K562 (cell line): ENCODE measurements around the gene IRX5. TPM values are rescaled to one million over a fixed set of nuclear protein-coding genes. Genes with fewer than 3 reads are reported as not detected.

ENCODE experiments used
- ATAC-seq: fragments of 200-7000 bp; cut with Tn5 transposase; 3 replicates; pipeline ENCODE4 v1.9.1; 2020; ENCODE audit warnings: moderate library complexity
- BruUV-seq: library from RNA; stranded (reverse); fragments of 400-500 nt; replicated peaks from 2 replicates; lab custom pipeline; 2021; lab: Mats Ljungman, UMichigan
- CTCF ChIA-PET: fragments of 300-600 bp; formaldehyde crosslinking; extraction: SDS; loops from one replicate; lab custom pipeline; 2021; ENCODE audit warnings: low intra/inter-chr PET ratio; lab: Yijun Ruan, JAX
- POLR2A ChIA-PET: fragments of 300-600, 350-650 bp; sonication (Branson Sonifier 250); formaldehyde crosslinking; extraction: SDS; loops from one replicate; lab custom pipeline; 2021; ENCODE audit warnings: antibody characterized with exemption, inconsistent platforms; lab: Yijun Ruan, JAX
- DNase-seq, 4 experiments: peaks; one replicate each; pipeline versions ENCODE4 v3.0.0 to v3.0.0-alpha.2; 2011 to 2018; ENCODE audit warnings: low spot score in 3 of 4, mixed read lengths in 3 of 4; ENCODE audit errors: extremely low read depth in 1 of 4
- FAIRE-seq: peaks from 2 replicates; lab custom pipeline; 2011; peaks lifted over from hg19 to GRCh38; lab: Jason Lieb, UNC
- H2AFZ ChIP-seq: 2 replicates; pipeline ENCODE4 v1.6.0; 2011; ENCODE audit warnings: low read depth, low read length, control low read depth, inconsistent platforms
- H3K27ac ChIP-seq: fragments of 200-600 bp; 3 replicates; pipeline ENCODE4 v1.8.0; 2011; ENCODE audit warnings: low read depth, mild to moderate bottlenecking, control low read depth, inconsistent platforms, low read length, moderate library complexity, mixed read lengths; ENCODE audit errors: extremely low read depth
- H3K27me3 ChIP-seq, 2 experiments: fragments of 300-600 bp in 1 of 2; 2 replicates in 1 of 2; 3 replicates in 1 of 2; pipeline versions ENCODE4 v1.6.0 to v1.8.0; 2011; ENCODE audit warnings: inconsistent platforms in 2 of 2, low read length in 2 of 2, mild to moderate bottlenecking in 1 of 2, mixed read lengths in 1 of 2, moderate library complexity in 1 of 2; ENCODE audit not compliant: control insufficient read depth in 2 of 2, insufficient read depth in 2 of 2
- H3K36me3 ChIP-seq: fragments of 300-600 bp; 3 replicates; pipeline ENCODE4 v1.8.0; 2011; ENCODE audit warnings: mild to moderate bottlenecking, low read length, inconsistent platforms; ENCODE audit not compliant: control insufficient read depth, insufficient read depth
- H3K4me1 ChIP-seq, 2 experiments: fragments of 200-600 bp in 1 of 2; replicated peaks in 1 of 2; 2 replicates in 1 of 2; 3 replicates in 1 of 2; pipeline versions ENCODE4 v1.5.1 to v1.8.0; 2011; ENCODE audit warnings: inconsistent platforms in 2 of 2, low read length in 2 of 2, mild to moderate bottlenecking in 1 of 2, mixed read lengths in 1 of 2, moderate library complexity in 1 of 2; ENCODE audit not compliant: control insufficient read depth in 2 of 2, insufficient read depth in 2 of 2
- H3K4me2 ChIP-seq: 2 replicates; pipeline ENCODE4 v1.6.1; 2011; ENCODE audit warnings: low read length, control low read depth, inconsistent platforms, mixed read lengths; ENCODE audit not compliant: insufficient read depth
- H3K4me3 ChIP-seq: fragments of 200-600 bp; sonication (generic), shearing (Covaris generic); 2 replicates; pipeline ENCODE4 v1.5.1; 2016; ENCODE audit warnings: control low read depth, inconsistent platforms
- H3K79me2 ChIP-seq: fragments of 200-600 bp; 3 replicates; pipeline ENCODE4 v1.8.0; 2011; ENCODE audit warnings: low read length, inconsistent platforms; ENCODE audit not compliant: control insufficient read depth, insufficient read depth
- H3K9ac ChIP-seq, 2 experiments: 2 replicates each; pipeline versions ENCODE4 v1.6.0 to v1.6.1; 2011; ENCODE audit warnings: low read depth in 2 of 2, low read length in 2 of 2, control low read depth in 1 of 2, inconsistent platforms in 1 of 2, mild to moderate bottlenecking in 1 of 2, mixed read lengths in 1 of 2; ENCODE audit not compliant: insufficient read depth in 1 of 2
- H3K9me1 ChIP-seq: one replicate; pipeline ENCODE4 v1.6.0; 2011; ENCODE audit warnings: inconsistent platforms, mild to moderate bottlenecking, low read length, moderate library complexity; ENCODE audit not compliant: control insufficient read depth, insufficient read depth
- H3K9me3 ChIP-seq: replicated peaks from 2 replicates; pipeline ENCODE4 v1.5.1; 2011; ENCODE audit warnings: low read depth, low read length, inconsistent platforms; ENCODE audit not compliant: control insufficient read depth, insufficient read depth
- H4K20me1 ChIP-seq: replicated peaks from 2 replicates; pipeline ENCODE4 v1.6.1; 2011; ENCODE audit warnings: low read length, inconsistent platforms, mixed read lengths; ENCODE audit not compliant: control insufficient read depth, insufficient read depth
- RBM25 ChIP-seq: fragments of 200-400 bp; formaldehyde crosslinking; IDR thresholded peaks from 2 replicates; pipeline ENCODE4 v1.6.1; 2018; ENCODE audit warnings: low read length, low read depth, moderate library complexity; ENCODE audit not compliant: severe bottlenecking
- SLC30A9 ChIP-seq: fragments of 250-450 bp; sonication (Bioruptor Pico); IDR thresholded peaks from 2 replicates; pipeline ENCODE4 v1.8.0; 2022; ENCODE audit warnings: mild to moderate bottlenecking, moderate library complexity
- ZNF76 ChIP-seq: fragments of 250-450 bp; sonication (Bioruptor Pico); IDR thresholded peaks from 2 replicates; pipeline ENCODE4 v1.4.0; 2020; ENCODE audit warnings: mild to moderate bottlenecking, moderate library complexity, borderline replicate concordance
- WGBS: fragments of 100-300 bp; shearing (Covaris generic); methylation state at CpG from one replicate; pipeline ENCODE4 v1.1.6; 2016; ENCODE audit warnings: low coverage, mixed read lengths; ENCODE audit not compliant: insufficient coverage; ENCODE audit errors: missing lambda C conversion rate; 5-methylcytosine and 5-hydroxymethylcytosine counted together
- in situ Hi-C: fragments of 300-500 bp; cut with MboI; formaldehyde crosslinking; loops from 4 replicates; pipeline ENCODE4 v1.15.0; 2018; ENCODE audit warnings: inconsistent platforms, mixed read lengths
- intact Hi-C: fragments of 100-400 bp; cut with micrococcal nuclease; formaldehyde crosslinking; loops from 2 replicates; pipeline ENCODE4 v1.14.2; 2022
- polyA plus RNA-seq, 8 experiments: library from polyadenylated mRNA; depleted of rRNA in 4 of 8; stranded (reverse) in 5 of 8; unstranded in 3 of 8; fragments of >200 nt; fragmentation: Nextera tagmentation in 2 of 8; fragmentation: Illumina TruSeq in 1 of 8; extraction: Ambion mirVana in 2 of 8; extraction: Trizol in 1 of 8; gene quantifications; 2 replicates each; pipeline versions ENCODE4 v1.2.1 to v1.2.3, GENCODE V29; 2011 to 2014; ENCODE audit warnings: inconsistent platforms in 1 of 8, missing spikeins in 1 of 8
- total RNA-seq, 7 experiments: library from RNA; depleted of rRNA in 6 of 7; stranded (reverse); fragments of >200 nt in 6 of 7; fragmentation: Illumina TruSeq in 2 of 7; extraction: Trizol in 2 of 7; gene quantifications; 2 replicates each; pipeline versions ENCODE4 v1.2.1 to v1.2.3, GENCODE V29; 2011 to 2021; ENCODE audit warnings: low replicate concordance in 1 of 7
- TF ChIP-seq, protein P1 (sequence below): IDR thresholded peaks from 2 replicates; pipeline ENCODE4 v1.6.1; 2016; ENCODE audit warnings: missing genetic modification characterization, missing compliant biosample characterization
- TF ChIP-seq, protein P2 (sequence below): fragments of 450-650 bp; IDR thresholded peaks from one replicate; pipeline ENCODE4 v1.6.1; 2018; ENCODE audit warnings: mild to moderate bottlenecking, moderate library complexity; ENCODE audit not compliant: partially characterized antibody

Gene IRX5
- total and polyA plus RNA-seq, 9 of the 15 experiments (the other 6 are each of a cell fraction or from before 2014, with no cell fraction given): 0.20 to 4.2 (median 0.94) TPM

DNA sequence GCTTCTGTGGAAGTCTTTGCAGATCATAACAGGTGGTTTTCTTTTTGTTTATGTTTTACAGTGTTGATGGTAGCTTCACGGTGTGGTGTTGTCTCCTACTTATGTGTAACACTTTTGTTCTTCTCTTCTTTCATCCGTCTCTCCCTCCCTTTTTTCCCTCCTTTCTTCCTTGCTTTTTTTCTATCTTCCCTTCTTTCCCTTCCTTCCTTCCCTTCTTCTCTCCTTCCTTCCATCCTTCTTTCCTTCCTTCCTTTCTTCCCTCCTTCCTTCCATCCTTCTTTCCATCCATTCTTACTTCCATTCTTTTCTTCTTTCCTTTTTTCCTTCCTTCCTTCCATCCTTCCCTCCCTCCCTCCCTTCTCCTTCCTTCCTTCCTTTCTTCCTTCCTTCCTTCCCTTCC lies 31.4 kb downstream of the IRX5 start:
- no peaks in the 10 kb centered on the region for H3K9me3 ChIP-seq
- H3K4me1 ChIP-seq: no peaks in the 10 kb centered on the region
- no peak overlapping the region for H3K27ac ChIP-seq
- in situ Hi-C loops: no loop called here
- no peaks in the 10 kb centered on the region for H3K9me1 ChIP-seq
- no peak overlapping the region for H2AFZ ChIP-seq
- ChIA-PET CTCF (no interaction called here), POLR2A (no interaction called here)
- DNase-seq: no peak
- no peak overlapping the region for H3K4me3 ChIP-seq
- H3K36me3 ChIP-seq: no peaks in the 10 kb centered on the region
- no peak for TF ChIP-seq SLC30A9 (CRISPR knock-in tag)
- TF ChIP-seq, protein P1, sequence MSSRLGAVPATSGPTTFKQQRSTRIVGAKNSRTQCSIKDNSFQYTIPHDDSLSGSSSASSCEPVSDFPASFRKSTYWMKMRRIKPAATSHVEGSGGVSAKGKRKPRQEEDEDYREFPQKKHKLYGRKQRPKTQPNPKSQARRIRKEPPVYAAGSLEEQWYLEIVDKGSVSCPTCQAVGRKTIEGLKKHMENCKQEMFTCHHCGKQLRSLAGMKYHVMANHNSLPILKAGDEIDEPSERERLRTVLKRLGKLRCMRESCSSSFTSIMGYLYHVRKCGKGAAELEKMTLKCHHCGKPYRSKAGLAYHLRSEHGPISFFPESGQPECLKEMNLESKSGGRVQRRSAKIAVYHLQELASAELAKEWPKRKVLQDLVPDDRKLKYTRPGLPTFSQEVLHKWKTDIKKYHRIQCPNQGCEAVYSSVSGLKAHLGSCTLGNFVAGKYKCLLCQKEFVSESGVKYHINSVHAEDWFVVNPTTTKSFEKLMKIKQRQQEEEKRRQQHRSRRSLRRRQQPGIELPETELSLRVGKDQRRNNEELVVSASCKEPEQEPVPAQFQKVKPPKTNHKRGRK (tag): peak; percentile 73
- TF ChIP-seq ZNF76 (CRISPR knock-in tag): no peak
- TF ChIP-seq, all 486 proteins: peak for 1
- FAIRE-seq: no peak
- H3K9ac ChIP-seq: no peak overlapping the region
- intact Hi-C loops: no loop called here
- H3K79me2 ChIP-seq: no peaks in the 10 kb centered on the region
- H3K27me3 ChIP-seq: peaks cover 0 to 27% of the 10 kb centered on the region in 2 experiments; a peak in 2 of 5 replicates
- H3K4me2 ChIP-seq: no peak overlapping the region
- 0 out of 2 replicates have a peak, but pooled peaks cover 4% of the 10 kb centered on the region for H4K20me1 ChIP-seq
- BruUV-seq: no TSS peak
- no peak for ATAC-seq
- no CpG with 5 or more reads among the region's 2 CpGs for WGBS

DNA sequence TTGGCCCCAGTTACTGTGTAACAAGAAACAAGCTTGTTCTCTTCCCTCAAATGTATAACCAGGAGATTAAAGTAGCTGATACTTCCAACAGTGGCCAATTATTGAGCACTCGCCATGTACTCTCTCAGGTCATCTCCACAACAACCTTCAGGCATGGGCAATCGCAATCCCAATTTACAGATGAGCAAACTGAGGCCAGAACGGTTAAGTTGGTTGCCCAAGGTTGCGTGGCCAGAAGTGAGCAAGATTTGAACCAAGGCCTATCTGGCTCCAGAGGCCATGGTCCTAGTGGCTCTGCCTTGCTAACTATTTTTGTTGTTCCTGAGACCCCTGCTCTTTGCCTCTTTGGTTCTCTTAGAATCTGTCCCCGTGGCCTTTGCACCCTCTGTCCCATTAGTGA lies 33.6 kb downstream of the IRX5 start:
- Histone ChIP-seq H3K4me1 (no peaks in the 10 kb centered on the region), H3K9me1 (no peaks in the 10 kb centered on the region), H4K20me1 (0 out of 2 replicates have a peak, but pooled peaks cover 4% of the 10 kb centered on the region), H3K36me3 (no peaks in the 10 kb centered on the region), H3K27me3 (peaks cover 0 to 24% of the 10 kb centered on the region in 2 experiments; a peak in 2 of 5 replicates), H3K4me2 (no peak overlapping the region), H2AFZ (no peak overlapping the region), H3K27ac (no peak overlapping the region), H3K4me3 (no peak overlapping the region), H3K9ac (no peak overlapping the region), H3K9me3 (no peaks in the 10 kb centered on the region), H3K79me2 (no peaks in the 10 kb centered on the region)
- BruUV-seq: no TSS peak
- no peak for ATAC-seq
- TF ChIP-seq, protein P2, sequence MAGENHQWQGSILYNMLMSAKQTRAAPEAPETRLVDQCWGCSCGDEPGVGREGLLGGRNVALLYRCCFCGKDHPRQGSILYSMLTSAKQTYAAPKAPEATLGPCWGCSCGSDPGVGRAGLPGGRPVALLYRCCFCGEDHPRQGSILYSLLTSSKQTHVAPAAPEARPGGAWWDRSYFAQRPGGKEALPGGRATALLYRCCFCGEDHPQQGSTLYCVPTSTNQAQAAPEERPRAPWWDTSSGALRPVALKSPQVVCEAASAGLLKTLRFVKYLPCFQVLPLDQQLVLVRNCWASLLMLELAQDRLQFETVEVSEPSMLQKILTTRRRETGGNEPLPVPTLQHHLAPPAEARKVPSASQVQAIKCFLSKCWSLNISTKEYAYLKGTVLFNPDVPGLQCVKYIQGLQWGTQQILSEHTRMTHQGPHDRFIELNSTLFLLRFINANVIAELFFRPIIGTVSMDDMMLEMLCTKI: no peak
- TF ChIP-seq RBM25: peak; percentile 85
- no peak for FAIRE-seq
- intact Hi-C loops: no loop called here
- in situ Hi-C loops: no loop called here
- WGBS: 4% methylated on average over 5 of the region's 5 CpGs
- ChIA-PET CTCF (no interaction called here), POLR2A (interaction anchor here (0.6 kb wide), 1 partner anchor 11 kb away, joined by 3 read pairs; no protein-coding TSS in a partner anchor)
- no peak for DNase-seq
